HepG2 (cell line): Measurements from ENCODE around the gene SLC34A3. TPM values are rescaled to one million over a fixed set of nuclear protein-coding genes. Genes with fewer than 3 reads are reported as not detected.

Experiments
- MAFK ChIP-seq, 2 experiments: IDR thresholded peaks in 1 of 2; conservative IDR thresholded peaks in 1 of 2; 2 replicates each; pipeline ENCODE4 v1.6.1; 2011; ENCODE audit warnings: improper control_type of control experiment in 2 of 2, low read length in 2 of 2
- PRMT3 ChIP-seq: sonication (generic); formaldehyde crosslinking; IDR thresholded peaks from 2 replicates; pipeline ENCODE4 v1.8.1; 2022; ENCODE audit warnings: low read depth, mild to moderate bottlenecking, moderate library complexity, missing genetic modification reagents, borderline replicate concordance
- SOX5 ChIP-seq: IDR thresholded peaks from 2 replicates; pipeline ENCODE4 v1.6.1; 2016; ENCODE audit warnings: borderline replicate concordance
- TBX3 ChIP-seq: fragments of 450-650 bp; IDR thresholded peaks from 2 replicates; pipeline ENCODE4 v1.6.1; 2017; ENCODE audit warnings: antibody characterized with exemption, mild to moderate bottlenecking, inconsistent platforms, borderline replicate concordance
- TOE1 ChIP-seq: sonication (generic); formaldehyde crosslinking; IDR thresholded peaks from 2 replicates; pipeline ENCODE4 v1.4.0; 2020; ENCODE audit warnings: mild to moderate bottlenecking, missing genetic modification reagents
- ZFP36L2 ChIP-seq: sonication (generic); formaldehyde crosslinking; IDR thresholded peaks from 2 replicates; pipeline ENCODE4 v1.4.0; 2020; ENCODE audit warnings: missing genetic modification reagents
- ZMAT3 ChIP-seq: sonication (generic); formaldehyde crosslinking; conservative IDR thresholded peaks from 2 replicates; pipeline ENCODE4 v1.7.0; 2021; ENCODE audit warnings: missing genetic modification reagents
- ZNF484 ChIP-seq: sonication (generic); formaldehyde crosslinking; IDR thresholded peaks from 2 replicates; pipeline ENCODE4 v1.5.1; 2020; ENCODE audit warnings: mild to moderate bottlenecking, low read depth, missing genetic modification reagents, borderline replicate concordance
- ZNF564 ChIP-seq: sonication (generic); formaldehyde crosslinking; IDR thresholded peaks from 2 replicates; pipeline ENCODE4 v1.8.1; 2023; ENCODE audit warnings: mild to moderate bottlenecking, missing genetic modification reagents
- ZNF614 ChIP-seq: IDR thresholded peaks from 2 replicates; pipeline ENCODE4 v1.6.1; 2018; ENCODE audit warnings: missing biosample characterization, missing genetic modification reagents, inconsistent platforms, borderline replicate concordance
- ZSCAN20 ChIP-seq: sonication (generic); formaldehyde crosslinking; IDR thresholded peaks from 2 replicates; pipeline ENCODE4 v1.4.0; 2020; ENCODE audit warnings: missing genetic modification reagents, mild to moderate bottlenecking, borderline replicate concordance
- polyA plus RNA-seq, 8 experiments: library from polyadenylated mRNA; depleted of rRNA in 3 of 8; stranded (reverse) in 7 of 8; unstranded in 1 of 8; fragments of >200 nt; fragmentation: Illumina TruSeq in 4 of 8; extraction: Trizol in 4 of 8; gene quantifications; 2 replicates each; pipeline versions ENCODE4 v1.2.1 to v1.2.3, GENCODE V29; 2011 to 2016; ENCODE audit warnings: low read depth in 4 of 8, missing spikeins in 1 of 8, mixed read lengths in 1 of 8; ENCODE audit not compliant: insufficient read depth in 1 of 8
- total RNA-seq, 5 experiments: library from RNA; depleted of rRNA; stranded (reverse); fragments of >200 nt; fragmentation: Illumina TruSeq; extraction: Trizol; gene quantifications; 2 replicates each; pipeline ENCODE4 v1.2.3, GENCODE V29; 2016; ENCODE audit warnings: low read depth in 1 of 5
- TF ChIP-seq, protein P1 (sequence below): sonication (generic); formaldehyde crosslinking; IDR thresholded peaks from 2 replicates; pipeline ENCODE4 v1.4.0; 2020; ENCODE audit warnings: mild to moderate bottlenecking, missing genetic modification reagents, borderline replicate concordance
- TF ChIP-seq, protein P2 (sequence below): sonication (generic); formaldehyde crosslinking; IDR thresholded peaks from 2 replicates; pipeline ENCODE4 v1.4.0; 2020; ENCODE audit warnings: missing genetic modification reagents
- TF ChIP-seq, protein P3 (sequence below): sonication (generic); formaldehyde crosslinking; IDR thresholded peaks from 2 replicates; pipeline ENCODE4 v1.8.0; 2022; ENCODE audit warnings: low read depth, missing genetic modification reagents
- TF ChIP-seq, protein P4 (sequence below): IDR thresholded peaks from 2 replicates; pipeline ENCODE4 v1.6.1; 2018; ENCODE audit warnings: missing genetic modification reagents, mild to moderate bottlenecking, missing compliant biosample characterization
- TF ChIP-seq, protein P5 (sequence below), 2 experiments: sonication (generic) in 1 of 2; formaldehyde crosslinking in 1 of 2; IDR thresholded peaks; 2 replicates each; pipeline versions ENCODE4 v1.6.1 to v1.9.0; 2014 to 2022; ENCODE audit warnings: antibody characterized with exemption in 1 of 2, borderline replicate concordance in 1 of 2, inconsistent platforms in 1 of 2, low read depth in 1 of 2, missing genetic modification reagents in 1 of 2

The SLC34A3 gene
- total and polyA plus RNA-seq, 2 of the 13 experiments (the other 11 are each of a cell fraction or from before 2014, with no cell fraction given): 0.07 to 1.0 TPM

DNA sequence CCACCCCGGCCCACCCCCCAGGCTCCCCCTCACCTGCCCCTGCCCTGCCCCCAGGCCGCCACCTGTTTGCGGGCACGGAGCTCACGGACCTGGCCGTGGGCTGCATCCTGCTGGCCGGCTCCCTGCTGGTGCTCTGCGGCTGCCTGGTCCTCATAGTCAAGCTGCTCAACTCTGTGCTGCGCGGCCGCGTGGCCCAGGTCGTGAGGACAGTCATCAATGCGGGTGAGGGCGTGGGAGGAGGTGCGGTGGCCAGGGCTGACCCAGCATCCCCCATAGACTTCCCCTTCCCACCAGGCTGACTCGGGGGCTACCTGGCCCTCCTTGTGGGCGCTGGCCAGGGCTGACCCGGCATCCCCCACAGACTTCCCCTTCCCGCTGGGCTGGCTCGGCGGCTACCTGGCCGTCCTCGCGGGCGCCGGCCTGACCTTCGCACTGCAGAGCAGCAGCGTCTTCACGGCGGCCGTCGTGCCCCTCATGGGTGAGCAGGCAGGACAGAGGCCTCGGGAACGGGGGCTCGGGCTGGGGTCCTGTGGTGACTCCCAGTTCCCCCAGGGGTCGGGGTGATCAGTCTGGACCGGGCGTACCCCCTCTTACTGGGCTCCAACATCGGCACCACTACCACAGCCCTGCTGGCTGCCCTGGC lies 3.5 kb downstream of the SLC34A3 start (continued):
- TF ChIP-seq, protein P1, sequence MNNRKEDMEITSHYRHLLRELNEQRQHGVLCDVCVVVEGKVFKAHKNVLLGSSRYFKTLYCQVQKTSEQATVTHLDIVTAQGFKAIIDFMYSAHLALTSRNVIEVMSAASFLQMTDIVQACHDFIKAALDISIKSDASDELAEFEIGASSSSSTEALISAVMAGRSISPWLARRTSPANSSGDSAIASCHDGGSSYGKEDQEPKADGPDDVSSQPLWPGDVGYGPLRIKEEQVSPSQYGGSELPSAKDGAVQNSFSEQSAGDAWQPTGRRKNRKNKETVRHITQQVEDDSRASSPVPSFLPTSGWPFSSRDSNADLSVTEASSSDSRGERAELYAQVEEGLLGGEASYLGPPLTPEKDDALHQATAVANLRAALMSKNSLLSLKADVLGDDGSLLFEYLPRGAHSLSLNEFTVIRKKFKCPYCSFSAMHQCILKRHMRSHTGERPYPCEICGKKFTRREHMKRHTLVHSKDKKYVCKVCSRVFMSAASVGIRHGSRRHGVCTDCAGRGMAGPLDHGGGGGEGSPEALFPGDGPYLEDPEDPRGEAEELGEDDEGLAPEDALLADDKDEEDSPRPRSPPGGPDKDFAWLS (CRISPR knock-in tag): no peak
- TF ChIP-seq, protein P2, sequence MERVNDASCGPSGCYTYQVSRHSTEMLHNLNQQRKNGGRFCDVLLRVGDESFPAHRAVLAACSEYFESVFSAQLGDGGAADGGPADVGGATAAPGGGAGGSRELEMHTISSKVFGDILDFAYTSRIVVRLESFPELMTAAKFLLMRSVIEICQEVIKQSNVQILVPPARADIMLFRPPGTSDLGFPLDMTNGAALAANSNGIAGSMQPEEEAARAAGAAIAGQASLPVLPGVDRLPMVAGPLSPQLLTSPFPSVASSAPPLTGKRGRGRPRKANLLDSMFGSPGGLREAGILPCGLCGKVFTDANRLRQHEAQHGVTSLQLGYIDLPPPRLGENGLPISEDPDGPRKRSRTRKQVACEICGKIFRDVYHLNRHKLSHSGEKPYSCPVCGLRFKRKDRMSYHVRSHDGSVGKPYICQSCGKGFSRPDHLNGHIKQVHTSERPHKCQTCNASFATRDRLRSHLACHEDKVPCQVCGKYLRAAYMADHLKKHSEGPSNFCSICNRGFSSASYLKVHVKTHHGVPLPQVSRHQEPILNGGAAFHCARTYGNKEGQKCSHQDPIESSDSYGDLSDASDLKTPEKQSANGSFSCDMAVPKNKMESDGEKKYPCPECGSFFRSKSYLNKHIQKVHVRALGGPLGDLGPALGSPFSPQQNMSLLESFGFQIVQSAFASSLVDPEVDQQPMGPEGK (CRISPR knock-in tag): no peak
- TF ChIP-seq PRMT3 (no peak), ZMAT3 (CRISPR knock-in tag) (no peak), TBX3 (no peak), ZFP36L2 (CRISPR knock-in tag) (no peak), TOE1 (CRISPR knock-in tag) (no peak), ZSCAN20 (no peak), MAFK (conservative IDR thresholded peaks at IDR 0.05 in 1 of 2, IDR thresholded peaks at IDR 0.05 in 1 of 2; ENCODE audit: low read length in 2 of 2) (no peak), SOX5 (CRISPR knock-in tag) (no peak), ZNF484 (no peak), ZNF614 (CRISPR knock-in tag) (no peak), ZNF564 (CRISPR knock-in tag) (0 out of 2 replicates have a peak, but pooled peaks have one; percentile 38)
- TF ChIP-seq, protein P3, sequence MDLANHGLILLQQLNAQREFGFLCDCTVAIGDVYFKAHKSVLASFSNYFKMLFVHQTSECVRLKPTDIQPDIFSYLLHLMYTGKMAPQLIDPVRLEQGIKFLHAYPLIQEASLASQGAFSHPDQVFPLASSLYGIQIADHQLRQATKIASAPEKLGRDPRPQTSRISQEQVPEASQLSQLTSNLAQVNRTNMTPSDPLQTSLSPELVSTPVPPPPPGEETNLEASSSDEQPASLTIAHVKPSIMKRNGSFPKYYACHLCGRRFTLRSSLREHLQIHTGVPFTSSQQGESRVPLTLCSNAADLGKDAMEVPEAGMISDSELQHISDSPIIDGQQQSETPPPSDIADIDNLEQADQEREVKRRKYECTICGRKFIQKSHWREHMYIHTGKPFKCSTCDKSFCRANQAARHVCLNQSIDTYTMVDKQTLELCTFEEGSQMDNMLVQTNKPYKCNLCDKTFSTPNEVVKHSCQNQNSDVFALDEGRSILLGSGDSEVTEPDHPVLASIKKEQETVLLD (CRISPR knock-in tag): no peak
- TF ChIP-seq, protein P4, sequence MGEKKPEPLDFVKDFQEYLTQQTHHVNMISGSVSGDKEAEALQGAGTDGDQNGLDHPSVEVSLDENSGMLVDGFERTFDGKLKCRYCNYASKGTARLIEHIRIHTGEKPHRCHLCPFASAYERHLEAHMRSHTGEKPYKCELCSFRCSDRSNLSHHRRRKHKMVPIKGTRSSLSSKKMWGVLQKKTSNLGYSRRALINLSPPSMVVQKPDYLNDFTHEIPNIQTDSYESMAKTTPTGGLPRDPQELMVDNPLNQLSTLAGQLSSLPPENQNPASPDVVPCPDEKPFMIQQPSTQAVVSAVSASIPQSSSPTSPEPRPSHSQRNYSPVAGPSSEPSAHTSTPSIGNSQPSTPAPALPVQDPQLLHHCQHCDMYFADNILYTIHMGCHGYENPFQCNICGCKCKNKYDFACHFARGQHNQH: no peak
- TF ChIP-seq, protein P5, sequence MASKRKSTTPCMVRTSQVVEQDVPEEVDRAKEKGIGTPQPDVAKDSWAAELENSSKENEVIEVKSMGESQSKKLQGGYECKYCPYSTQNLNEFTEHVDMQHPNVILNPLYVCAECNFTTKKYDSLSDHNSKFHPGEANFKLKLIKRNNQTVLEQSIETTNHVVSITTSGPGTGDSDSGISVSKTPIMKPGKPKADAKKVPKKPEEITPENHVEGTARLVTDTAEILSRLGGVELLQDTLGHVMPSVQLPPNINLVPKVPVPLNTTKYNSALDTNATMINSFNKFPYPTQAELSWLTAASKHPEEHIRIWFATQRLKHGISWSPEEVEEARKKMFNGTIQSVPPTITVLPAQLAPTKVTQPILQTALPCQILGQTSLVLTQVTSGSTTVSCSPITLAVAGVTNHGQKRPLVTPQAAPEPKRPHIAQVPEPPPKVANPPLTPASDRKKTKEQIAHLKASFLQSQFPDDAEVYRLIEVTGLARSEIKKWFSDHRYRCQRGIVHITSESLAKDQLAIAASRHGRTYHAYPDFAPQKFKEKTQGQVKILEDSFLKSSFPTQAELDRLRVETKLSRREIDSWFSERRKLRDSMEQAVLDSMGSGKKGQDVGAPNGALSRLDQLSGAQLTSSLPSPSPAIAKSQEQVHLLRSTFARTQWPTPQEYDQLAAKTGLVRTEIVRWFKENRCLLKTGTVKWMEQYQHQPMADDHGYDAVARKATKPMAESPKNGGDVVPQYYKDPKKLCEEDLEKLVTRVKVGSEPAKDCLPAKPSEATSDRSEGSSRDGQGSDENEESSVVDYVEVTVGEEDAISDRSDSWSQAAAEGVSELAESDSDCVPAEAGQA (IDR thresholded peaks at IDR 0.05; ENCODE audit: low read depth): no peak
- TF ChIP-seq, protein P5 (CRISPR knock-in tag; IDR thresholded peaks at IDR 0.05; ENCODE audit: borderline replicate concordance): no peak
